Brain microvascular endothelial cell (primary cell): ENCODE measurements around the gene PIGL.
A peak's percentile ranks its signal among the peaks of the same experiment; 100 is the strongest.
"Not testable (repeated sequence)": the region's sequence is repeated elsewhere in the genome, so short reads cannot be mapped to it uniquely, and the experiment has no call there.

ENCODE experiments used
- DNase-seq: peaks from one replicate; pipeline ENCODE4 v3.0.0-alpha.2; 2020
- H3K27ac ChIP-seq: fragments of 250-450 bp; sonication (Bioruptor Pico); 2 replicates; pipeline ENCODE4 v1.5.1; 2020; ENCODE audit warnings: mild to moderate bottlenecking, moderate library complexity
- H3K27me3 ChIP-seq: fragments of 250-450 bp; sonication (Bioruptor Pico); replicated peaks from 2 replicates; pipeline ENCODE4 v1.5.1; 2020; ENCODE audit warnings: mild to moderate bottlenecking
- H3K36me3 ChIP-seq: fragments of 250-450 bp; sonication (Bioruptor Pico); replicated peaks from 2 replicates; pipeline ENCODE4 v1.5.1; 2020; ENCODE audit warnings: mild to moderate bottlenecking
- H3K4me3 ChIP-seq: 2 replicates; pipeline ENCODE4 v1.5.1; 2011; ENCODE audit warnings: low read depth, mild to moderate bottlenecking, control low read depth, low read length, moderate library complexity
- CTCF ChIP-seq: IDR thresholded peaks from 2 replicates; pipeline ENCODE4 v1.5.1; 2011; ENCODE audit warnings: low read depth, mild to moderate bottlenecking, moderate library complexity, low read length, control low read depth, inconsistent platforms; ENCODE audit errors: missing control alignments
- in situ Hi-C: cut with HindIII; loops from 2 replicates; pipeline ENCODE4 v1.10.0; 2017; ENCODE audit warnings: low sequenced_read_pairs, low pct_ligation_motif_present

Gene PIGL

GRCh38 chr17:16204763-16205162 lies 12.2 kb upstream of the PIGL start:
- in situ Hi-C loops, H3K36me3 ChIP-seq, H3K4me3 ChIP-seq, DNase-seq, H3K27ac ChIP-seq, H3K27me3 ChIP-seq: not testable (repeated sequence)

- no peaks in the 10 kb centered on the region for H3K27me3 ChIP-seq
- no peak for DNase-seq
- no peak overlapping the region for H3K27ac ChIP-seq
- in situ Hi-C loops: no loop called here
- no peak overlapping the region for H3K4me3 ChIP-seq
- H3K36me3 ChIP-seq: no peaks in the 10 kb centered on the region
- no peak for TF ChIP-seq CTCF
These were observed 5.4 kb upstream of the PIGL start for GRCh38 chr17:16211590-16211989.

GRCh38 chr17:16212793-16213192 lies 4.2 kb upstream of the PIGL start:
- no peaks in the 10 kb centered on the region for H3K36me3 ChIP-seq
- in situ Hi-C loops: no loop called here
- no peak for TF ChIP-seq CTCF

GRCh38 chr17:16214190-16215001 lies 2.6 kb upstream of the PIGL start:
- Histone ChIP-seq H3K27me3 (no peaks in the 10 kb centered on the region), H3K4me3 (peak overlapping the region; percentile 88), H3K27ac (peak overlapping the region; percentile 89), H3K36me3 (no peaks in the 10 kb centered on the region)
- no peak for TF ChIP-seq CTCF
- no peak for DNase-seq
- in situ Hi-C loops: no loop called here

More at GRCh38 chr17:16212793-16213192, 4.2 kb upstream of the PIGL start:
- Histone ChIP-seq H3K27ac (no peak overlapping the region), H3K27me3 (no peaks in the 10 kb centered on the region), H3K4me3 (no peak overlapping the region)
- DNase-seq: no peak

- in situ Hi-C loops: no loop called here
- Histone ChIP-seq H3K4me3 (peak overlapping the region; percentile 88), H3K27ac (peak overlapping the region; percentile 89), H3K27me3 (no peaks in the 10 kb centered on the region), H3K36me3 (no peaks in the 10 kb centered on the region)
- TF ChIP-seq CTCF: no peak
- no peak for DNase-seq
These were observed 2.1 kb upstream of the PIGL start for GRCh38 chr17:16215002-16215272.

GRCh38 chr17:16215273-16215964 lies 1.6 kb upstream of the PIGL start, which contains the start of gene NCOR1:
Gene NCOR1, minus strand, starts transcription at chr17:16215534. Its CDS starts 20,965 bp downstream, at chr17:16194569.
- Histone ChIP-seq H3K36me3 (no peaks in the 10 kb centered on the region), H3K27me3 (no peaks in the 10 kb centered on the region), H3K4me3 (peak within 1 kb of the TSS; percentile 88), H3K27ac (peak within 1 kb of the TSS; percentile 89)
- DNase-seq: peak; percentile 79
- peak; percentile 51 for TF ChIP-seq CTCF
- in situ Hi-C loops: no loop called here
